NCI-H345 (cell line): ENCODE data around the gene LAMC3.

Source experiments
- DNase-seq: peaks from one replicate; lab custom pipeline; 2025; lab: John Stamatoyannopoulos, UW

The LAMC3 gene

DNA sequence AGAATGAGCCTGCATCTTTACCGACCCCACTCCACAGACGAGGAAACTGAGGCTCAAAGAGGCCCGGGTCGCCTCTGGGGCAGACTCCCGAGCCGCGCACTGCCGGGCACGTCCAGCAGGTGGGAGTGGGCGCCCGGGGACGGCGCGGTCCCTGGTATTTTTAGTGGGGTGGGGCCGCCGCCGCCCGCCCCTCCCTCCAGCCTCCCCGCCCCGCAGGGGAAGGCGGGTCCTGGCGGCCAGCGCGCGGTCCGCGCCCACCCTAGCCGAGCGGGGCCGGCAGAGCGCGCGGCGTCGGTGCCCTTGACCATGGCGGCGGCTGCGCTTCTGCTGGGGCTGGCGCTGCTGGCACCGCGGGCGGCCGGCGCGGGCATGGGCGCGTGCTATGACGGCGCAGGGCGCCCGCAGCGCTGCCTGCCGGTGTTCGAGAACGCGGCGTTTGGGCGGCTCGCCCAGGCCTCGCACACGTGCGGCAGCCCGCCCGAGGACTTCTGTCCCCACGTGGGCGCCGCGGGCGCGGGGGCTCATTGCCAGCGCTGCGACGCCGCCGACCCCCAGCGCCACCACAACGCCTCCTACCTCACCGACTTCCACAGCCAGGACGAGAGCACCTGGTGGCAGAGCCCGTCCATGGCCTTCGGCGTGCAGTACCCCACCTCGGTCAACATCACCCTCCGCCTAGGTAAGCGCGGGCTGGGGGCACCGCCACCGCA lies at the start of gene LAMC3:
Gene LAMC3, plus strand, starts transcription at position 266 of the 710 bp plus-strand sequence. Its CDS starts 41 bp downstream, at position 307.
- DNase-seq = peak; percentile 10

GRCh38 chr9:130959809-130960334 lies 49.1 kb upstream of the LAMC3 start:
- DNase-seq = no peak

DNA sequence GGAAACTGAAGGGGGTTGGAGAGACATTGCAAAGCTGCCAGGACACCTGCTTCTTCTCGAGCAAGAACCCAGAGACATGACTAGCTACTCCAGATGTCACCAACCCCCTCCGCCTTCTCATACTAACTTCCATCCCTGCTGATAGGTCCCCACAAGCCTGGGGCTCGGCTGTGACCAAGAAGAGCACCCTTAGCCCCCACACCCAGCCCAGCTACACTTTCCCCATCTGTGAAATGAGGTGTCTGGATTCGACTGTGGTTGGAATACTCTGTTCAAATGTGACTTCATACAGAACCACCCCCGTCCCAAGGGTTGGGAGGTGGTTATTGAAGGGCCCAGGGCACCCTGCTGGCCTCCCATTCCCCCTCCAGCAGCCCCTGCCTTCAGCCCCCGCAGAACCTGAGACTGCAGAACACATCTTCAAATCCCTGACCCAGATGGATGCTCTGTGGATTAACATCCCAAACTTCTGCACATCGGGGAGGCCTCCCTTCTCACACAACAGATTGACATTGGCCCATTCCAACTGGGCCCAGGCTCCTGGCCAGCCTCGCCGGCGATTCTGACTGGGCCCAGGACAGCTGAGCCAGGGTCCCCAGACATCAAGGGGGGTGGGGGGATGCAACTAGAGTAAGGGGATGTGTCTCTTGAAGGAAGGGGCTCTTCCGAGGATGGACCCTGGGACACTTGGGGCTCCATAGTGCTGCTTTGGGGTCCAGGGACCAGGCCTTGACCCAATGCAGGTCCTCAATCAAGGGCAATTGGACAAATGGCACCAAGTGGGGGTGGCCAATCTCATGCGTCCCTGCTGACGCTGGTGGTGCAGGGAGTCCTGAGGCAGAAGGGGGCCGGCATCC lies 48.2 kb upstream of the LAMC3 start:
- no peak for DNase-seq

DNA sequence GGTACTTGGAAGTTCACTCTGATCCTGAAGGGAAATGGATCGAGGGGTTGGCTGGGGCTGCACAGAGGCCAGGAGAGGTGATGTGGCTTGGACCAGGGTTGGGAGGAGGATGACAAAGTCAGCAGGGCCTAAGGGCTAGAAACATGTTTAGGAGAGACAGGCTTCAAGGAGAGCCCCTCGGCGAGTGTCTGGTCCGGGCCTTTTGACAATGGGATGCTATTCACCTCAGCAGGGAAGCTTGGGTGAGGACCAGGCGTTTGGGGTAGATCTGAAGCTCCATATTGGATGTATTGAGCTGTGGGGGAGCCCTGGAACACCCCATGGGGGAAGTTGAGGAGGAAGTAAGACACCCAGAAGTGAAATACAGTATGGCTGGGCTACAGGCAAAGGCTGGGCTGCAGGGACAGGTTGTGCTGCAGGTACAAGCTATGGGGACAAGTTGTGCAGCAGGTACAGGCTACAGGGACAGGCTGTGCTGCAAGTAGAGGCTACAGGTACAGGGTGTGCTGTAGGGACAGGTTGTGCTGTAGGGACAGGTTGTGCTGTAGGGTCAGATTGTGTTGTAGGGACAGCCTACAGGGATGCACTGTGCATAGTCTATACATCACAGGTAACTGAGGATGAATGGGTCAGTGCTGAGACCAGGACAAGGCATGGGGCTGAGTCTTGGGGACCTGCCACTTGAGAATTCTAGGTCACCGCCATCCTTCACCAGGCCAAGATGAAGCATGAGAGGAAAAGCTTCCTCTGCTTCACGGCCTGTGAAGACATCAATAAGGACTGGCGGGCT lies 47.3 kb upstream of the LAMC3 start:
- no peak for DNase-seq

DNA sequence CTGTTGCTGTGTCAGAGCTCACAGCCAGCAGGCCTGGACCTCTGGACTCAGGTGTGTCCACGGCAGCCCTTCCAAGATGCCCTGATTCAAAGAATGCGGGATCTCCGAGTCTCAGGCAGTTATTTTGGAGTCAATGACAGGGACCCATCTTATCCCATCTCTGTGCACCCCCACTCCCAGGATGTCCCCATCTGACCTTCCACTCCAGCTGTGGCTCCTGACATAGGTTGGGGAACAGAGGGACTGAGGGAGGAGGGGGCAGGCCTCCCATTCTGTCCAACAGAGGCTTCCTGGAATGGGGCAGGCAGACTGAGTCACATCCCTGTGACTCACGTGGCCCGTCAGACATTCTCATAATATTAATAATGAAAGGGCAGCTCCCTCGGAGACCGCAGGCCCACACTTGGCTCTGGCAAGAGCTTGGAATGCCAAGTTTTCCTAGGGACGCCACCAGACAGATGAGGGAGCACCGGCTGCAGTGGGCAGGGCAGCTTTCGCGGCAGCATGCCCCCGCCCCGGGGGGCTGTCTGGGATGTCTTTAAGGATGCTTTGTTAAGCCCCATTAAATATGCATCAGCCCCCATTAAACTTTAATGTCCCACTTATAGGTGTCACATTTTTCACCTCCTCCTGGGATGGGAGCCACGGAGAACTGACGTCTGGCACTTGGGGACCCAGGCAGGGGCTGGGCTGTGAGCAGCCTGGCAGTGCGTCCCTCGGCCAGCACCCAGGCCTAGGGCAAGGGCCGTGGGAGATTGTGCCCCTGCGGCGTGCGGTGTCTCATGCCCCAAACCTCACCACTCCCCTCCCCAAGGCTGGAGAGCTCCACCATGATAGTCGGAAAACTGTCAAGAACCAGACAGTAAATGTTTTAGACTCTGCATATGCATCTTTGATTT lies 46.3 kb upstream of the LAMC3 start:
- no peak for DNase-seq

DNA sequence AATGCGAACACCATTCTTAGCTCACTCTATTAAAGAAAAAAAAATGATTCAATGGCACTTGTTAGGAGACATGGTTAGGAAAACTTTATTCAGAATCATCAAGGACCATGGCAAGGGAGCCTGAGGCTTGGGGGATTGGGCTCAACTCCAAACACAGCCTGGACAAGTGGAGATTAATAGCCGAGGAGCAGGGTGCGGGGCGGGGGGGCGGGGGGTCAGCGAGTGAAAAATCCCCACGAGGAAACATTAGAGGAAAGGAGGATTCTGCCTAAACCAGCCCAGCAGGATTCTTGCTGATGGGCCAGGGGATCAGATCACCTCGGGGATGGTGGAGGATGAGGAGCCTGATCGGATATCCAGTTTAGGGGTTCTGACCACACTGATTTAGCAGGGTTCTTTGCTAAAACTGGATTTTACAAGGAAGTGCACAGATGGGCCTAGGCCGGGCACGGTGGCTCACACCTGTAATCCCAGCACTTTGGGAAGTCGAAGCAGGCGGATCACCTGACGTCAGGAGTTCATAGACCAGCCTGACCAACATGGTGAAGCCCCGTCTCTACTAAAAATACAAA lies 45.6 kb upstream of the LAMC3 start:
- no peak for DNase-seq

DNA sequence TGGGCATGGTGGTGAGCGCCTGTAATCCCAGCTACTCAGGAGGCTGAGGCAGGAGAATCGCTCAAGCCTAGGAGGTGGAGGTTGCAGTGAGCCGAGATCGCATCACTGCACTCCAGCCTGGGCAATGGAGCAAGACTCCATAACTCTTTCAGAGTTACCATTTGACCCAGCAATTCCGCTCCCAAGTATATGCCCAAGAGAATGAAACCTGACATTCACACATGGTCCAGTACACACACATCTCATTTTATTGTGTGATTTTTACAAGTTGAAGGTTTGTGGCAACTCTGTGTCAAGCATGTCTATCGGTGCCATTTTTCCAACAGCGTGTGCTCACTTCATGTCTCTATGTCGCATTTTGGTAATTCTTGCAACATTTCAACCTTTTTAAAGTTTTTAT lies 45.1 kb upstream of the LAMC3 start:
- no peak for DNase-seq

DNA sequence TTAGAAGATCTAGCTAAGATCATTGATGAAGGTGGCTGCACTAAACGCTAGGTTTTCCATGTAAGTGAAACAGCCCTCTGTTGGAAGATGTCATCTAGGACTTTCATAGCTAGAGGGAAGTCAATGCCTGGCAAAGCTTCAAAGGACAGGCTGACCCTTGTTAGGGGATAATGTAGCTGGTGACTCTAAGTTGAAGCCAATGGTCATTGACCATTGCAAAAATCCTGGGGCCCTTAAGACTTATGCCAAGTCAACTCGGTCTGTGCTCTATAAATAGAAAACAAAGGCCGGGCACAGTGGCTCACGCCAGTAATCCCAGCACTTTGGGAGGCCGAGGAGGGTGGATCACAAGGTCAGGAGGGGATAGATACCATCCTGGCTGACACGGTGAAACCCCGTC lies 43.3 kb upstream of the LAMC3 start:
- no peak for DNase-seq

GRCh38 chr9:130970052-130970451 lies 38.9 kb upstream of the LAMC3 start:
- DNase-seq = no peak

GRCh38 chr9:130970855-130971254 lies 38.1 kb upstream of the LAMC3 start:
- no peak for DNase-seq

DNA sequence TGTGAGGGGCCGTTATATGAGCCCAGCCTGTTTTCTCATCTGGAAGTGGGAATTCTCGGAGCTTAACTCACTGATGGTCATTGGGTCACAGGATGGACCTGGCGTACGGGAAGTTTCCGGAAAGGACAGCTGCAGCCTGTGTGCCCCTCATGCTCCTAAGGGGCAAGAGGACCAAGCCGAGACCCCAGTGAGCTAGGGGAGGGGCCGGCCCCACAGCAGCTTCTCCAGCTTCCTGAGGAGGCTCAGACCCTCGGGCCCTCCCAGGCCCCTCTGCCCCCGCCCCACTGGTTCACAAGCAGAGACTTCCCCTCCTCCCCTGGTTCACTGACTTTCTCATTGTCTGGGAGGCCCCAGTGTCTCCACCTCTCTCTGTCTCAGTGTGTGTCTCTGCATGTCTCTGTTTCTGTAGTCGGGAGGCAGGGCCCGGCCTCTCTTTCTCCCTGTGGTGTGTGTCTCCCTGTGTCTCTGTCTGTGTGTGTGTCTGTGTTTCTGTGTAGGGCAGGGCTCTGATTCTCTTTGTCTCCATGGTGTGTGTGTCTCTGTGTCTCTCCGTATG lies 37.6 kb upstream of the LAMC3 start:
- no peak for DNase-seq

DNA sequence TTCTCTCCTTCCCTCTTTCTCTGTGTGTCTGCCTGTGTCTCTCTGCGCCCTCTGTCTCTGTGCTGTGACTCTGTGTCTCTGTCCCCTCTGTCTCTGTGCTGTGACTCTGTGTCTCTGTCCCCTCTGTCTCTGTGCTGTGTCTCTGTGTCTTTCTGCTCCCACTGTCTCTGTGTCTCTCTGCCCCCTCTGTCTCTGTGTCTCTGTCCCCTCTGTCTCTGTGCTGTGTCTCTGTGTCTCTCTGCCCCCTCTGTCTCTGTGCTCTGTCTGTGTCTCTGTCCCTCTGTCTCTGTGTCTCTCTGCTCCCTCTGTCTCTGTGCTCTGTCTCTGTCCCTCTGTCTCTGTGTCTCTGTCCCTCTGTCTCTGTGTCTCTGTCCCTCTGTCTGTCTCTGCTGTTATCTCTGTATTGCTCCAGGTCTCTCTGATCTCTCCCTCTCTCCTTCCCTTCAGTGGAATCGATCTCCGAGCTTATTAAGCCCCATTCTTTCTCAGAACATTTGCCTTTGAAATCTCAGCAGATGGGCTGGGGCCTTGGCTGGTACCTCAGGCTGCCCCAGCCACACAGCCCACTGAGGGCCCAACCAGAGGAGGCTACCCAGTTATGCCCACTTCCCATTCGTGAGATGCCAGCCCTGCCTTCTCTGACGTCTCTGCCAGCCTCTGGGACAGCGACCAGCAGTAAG lies 36.6 kb upstream of the LAMC3 start:
- DNase-seq = no peak

GRCh38 chr9:130972957-130973685 lies 35.9 kb upstream of the LAMC3 start:
- DNase-seq = no peak

DNA sequence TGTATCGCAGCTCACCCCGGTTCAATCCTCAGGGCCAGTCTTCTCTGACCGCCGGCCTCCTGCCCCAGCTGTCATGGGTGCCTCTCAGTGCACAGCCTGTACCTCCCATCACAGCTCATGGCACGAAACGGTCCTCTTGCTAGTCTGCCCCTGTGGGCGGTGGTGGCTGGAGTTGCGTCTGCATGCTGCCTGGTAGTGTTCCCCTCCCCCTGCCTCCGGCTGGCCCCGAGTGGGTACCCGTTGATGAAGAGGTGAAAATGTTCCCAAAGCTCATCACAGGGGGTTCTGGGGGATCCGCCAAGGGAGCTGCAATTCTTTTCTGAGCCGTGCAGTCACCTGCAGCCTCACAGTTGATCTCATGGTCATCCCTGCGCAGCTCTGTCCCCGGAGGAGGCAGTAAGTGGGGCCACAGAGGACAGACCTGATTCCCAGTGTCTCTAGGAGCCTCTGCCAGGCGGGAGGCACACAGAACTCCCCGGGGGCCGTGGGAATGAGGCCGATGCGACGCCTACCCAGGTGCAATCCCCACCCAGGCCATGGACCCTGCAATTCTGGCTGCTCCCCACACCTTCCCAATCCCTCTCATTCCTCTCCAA lies 35.2 kb upstream of the LAMC3 start:
- no peak for DNase-seq

GRCh38 chr9:130974697-130975096 lies 34.3 kb upstream of the LAMC3 start:
- DNase-seq = no peak

DNA sequence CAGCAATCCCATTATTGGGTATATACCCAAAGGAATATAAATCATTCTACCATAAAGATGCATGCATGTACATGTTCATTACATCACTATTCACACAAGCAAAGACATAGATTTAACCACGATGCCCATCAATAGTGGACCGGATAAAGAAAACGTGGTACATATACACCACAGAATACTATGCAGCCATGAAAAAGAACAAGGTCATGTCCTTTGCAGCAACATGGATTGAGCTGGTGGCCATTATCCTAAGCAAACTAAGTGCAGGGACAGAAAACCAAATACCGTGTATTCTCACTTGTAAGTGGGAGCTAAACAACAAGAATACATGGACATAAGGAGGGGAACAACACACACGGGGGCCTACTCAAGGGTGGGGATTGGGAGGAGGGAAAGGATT lies 33.8 kb upstream of the LAMC3 start:
- no peak for DNase-seq

- no peak for DNase-seq
These were observed 32.8 kb upstream of the LAMC3 start for GRCh38 chr9:130975932-130976841.

GRCh38 chr9:130977811-130978221 lies 31.2 kb upstream of the LAMC3 start:
- DNase-seq = no peak
